H9 (cell line): ENCODE results near the gene DLAT. TPM values are rescaled to one million over a fixed set of nuclear protein-coding genes. Genes with fewer than 3 reads are reported as not detected.

Source experiments
- DNase-seq: peaks from one replicate; pipeline ENCODE4 v3.0.0-alpha.2; 2017
- H2AFZ ChIP-seq: one replicate; pipeline ENCODE4 v1.6.1; 2013; ENCODE audit warnings: mild to moderate bottlenecking, low read length, control low read depth, moderate library complexity
- H2AK5ac ChIP-seq: 2 replicates; pipeline ENCODE4 v1.6.1; 2013; ENCODE audit warnings: low read length, control low read depth, mixed read lengths; ENCODE audit not compliant: insufficient read length
- H2BK120ac ChIP-seq: one replicate; pipeline ENCODE4 v1.6.1; 2013; ENCODE audit warnings: low read depth, mild to moderate bottlenecking, low read length, control low read depth, inconsistent platforms; ENCODE audit not compliant: poor library complexity, severe bottlenecking
- H2BK12ac ChIP-seq: 2 replicates; pipeline ENCODE4 v1.6.1; 2013; ENCODE audit warnings: low read length, control low read depth, mixed read lengths, low read depth; ENCODE audit not compliant: insufficient read length
- H2BK15ac ChIP-seq: 2 replicates; pipeline ENCODE4 v1.6.1; 2013; ENCODE audit warnings: low read depth, low read length, control low read depth
- H2BK20ac ChIP-seq: one replicate; pipeline ENCODE4 v1.6.1; 2013; ENCODE audit warnings: low read depth, mild to moderate bottlenecking, low read length, control low read depth, inconsistent platforms; ENCODE audit not compliant: poor library complexity, severe bottlenecking
- H2BK5ac ChIP-seq: 2 replicates; pipeline ENCODE4 v1.6.1; 2013; ENCODE audit warnings: low read length, control low read depth, mixed read lengths; ENCODE audit not compliant: insufficient read length
- H3K14ac ChIP-seq: 2 replicates; pipeline ENCODE4 v1.6.1; 2013; ENCODE audit warnings: low read length, control low read depth; ENCODE audit not compliant: insufficient read depth
- H3K18ac ChIP-seq: 2 replicates; pipeline ENCODE4 v1.6.1; 2013; ENCODE audit warnings: low read depth, mild to moderate bottlenecking, mixed read lengths, low read length, control low read depth; ENCODE audit not compliant: insufficient read length
- H3K23ac ChIP-seq: 2 replicates; pipeline ENCODE4 v1.6.1; 2013; ENCODE audit warnings: low read length, control low read depth, mixed read lengths, low read depth; ENCODE audit not compliant: insufficient read length
- H3K23me2 ChIP-seq: 2 replicates; pipeline ENCODE4 v1.6.1; 2013; ENCODE audit warnings: low read depth, mild to moderate bottlenecking, mixed read lengths, low read length, control low read depth; ENCODE audit not compliant: insufficient read length, poor library complexity, severe bottlenecking
- H3K27ac ChIP-seq: 2 replicates; pipeline ENCODE4 v1.5.1; 2013; ENCODE audit warnings: low read length, control low read depth, mixed read lengths, low read depth; ENCODE audit not compliant: insufficient read length
- H3K27me3 ChIP-seq: 2 replicates; pipeline ENCODE4 v1.6.1; 2013; ENCODE audit warnings: low read length, control low read depth, inconsistent platforms; ENCODE audit not compliant: insufficient read depth
- H3K4ac ChIP-seq: 2 replicates; pipeline ENCODE4 v1.6.1; 2013; ENCODE audit warnings: low read depth, mild to moderate bottlenecking, control low read depth, inconsistent platforms, low read length, moderate library complexity
- H3K4me1 ChIP-seq: 2 replicates; pipeline ENCODE4 v1.6.1; 2013; ENCODE audit warnings: low read length, control low read depth, inconsistent platforms; ENCODE audit not compliant: insufficient read depth
- H3K4me2 ChIP-seq: 2 replicates; pipeline ENCODE4 v1.6.1; 2013; ENCODE audit warnings: low read length, control low read depth, mixed read lengths; ENCODE audit not compliant: insufficient read length, insufficient read depth
- H3K56ac ChIP-seq: 2 replicates; pipeline ENCODE4 v1.6.1; 2013; ENCODE audit warnings: low read depth, mild to moderate bottlenecking, mixed read lengths, low read length, control low read depth; ENCODE audit not compliant: insufficient read length
- H3K79me1 ChIP-seq: 2 replicates; pipeline ENCODE4 v1.6.1; 2013; ENCODE audit warnings: low read depth, mild to moderate bottlenecking, moderate library complexity, low read length, control low read depth, inconsistent platforms; ENCODE audit not compliant: insufficient read depth, poor library complexity, severe bottlenecking
- H3K79me2 ChIP-seq: 2 replicates; pipeline ENCODE4 v1.6.1; 2013; ENCODE audit warnings: low read length, control low read depth, inconsistent platforms; ENCODE audit not compliant: insufficient read depth
- H3K9ac ChIP-seq: 2 replicates; pipeline ENCODE4 v1.6.1; 2013; ENCODE audit warnings: low read length, control low read depth, mixed read lengths; ENCODE audit not compliant: insufficient read length; ENCODE audit errors: extremely low read depth
- H3K9me3 ChIP-seq: one replicate; pipeline ENCODE4 v1.6.1; 2013; ENCODE audit warnings: low read depth, low read length, inconsistent platforms; ENCODE audit not compliant: control insufficient read depth
- H3T11ph ChIP-seq: one replicate; pipeline ENCODE4 v1.6.1; 2013; ENCODE audit warnings: mild to moderate bottlenecking, low read length, control low read depth, inconsistent platforms
- H4K20me1 ChIP-seq: one replicate; pipeline ENCODE4 v1.6.1; 2013; ENCODE audit not compliant: control insufficient read depth, insufficient read length, insufficient read depth
- H4K5ac ChIP-seq: 2 replicates; pipeline ENCODE4 v1.6.1; 2013; ENCODE audit warnings: low read depth, mild to moderate bottlenecking, mixed read lengths, low read length, control low read depth; ENCODE audit not compliant: insufficient read length
- H4K8ac ChIP-seq: replicated peaks from 2 replicates; pipeline ENCODE4 v1.6.1; 2013; ENCODE audit warnings: low read length, control low read depth, mixed read lengths, low read depth; ENCODE audit not compliant: insufficient read length
- H4K91ac ChIP-seq: 2 replicates; pipeline ENCODE4 v1.6.1; 2013; ENCODE audit warnings: low read depth, mild to moderate bottlenecking, moderate library complexity, mixed read lengths, low read length, control low read depth; ENCODE audit not compliant: insufficient read length
- H3K27ac Mint-ChIP-seq, 3 experiments: 2 replicates in 2 of 3; 3 replicates in 1 of 3; pipeline ENCODE4 v1.8.0; 2020 to 2021; ENCODE audit warnings: mixed read lengths in 3 of 3, mild to moderate bottlenecking in 1 of 3, moderate library complexity in 1 of 3
- H3K27me3 Mint-ChIP-seq: 2 replicates; pipeline ENCODE4 v1.8.0; 2021; ENCODE audit warnings: low read depth, mild to moderate bottlenecking, moderate library complexity, mixed read lengths
- H3K36me3 Mint-ChIP-seq, 3 experiments: 2 replicates in 2 of 3; 3 replicates in 1 of 3; pipeline ENCODE4 v1.8.0; 2020 to 2021; ENCODE audit warnings: low read depth in 3 of 3, mixed read lengths in 3 of 3; ENCODE audit not compliant: insufficient read depth in 1 of 3
- H3K4me1 Mint-ChIP-seq, 2 experiments: 2 replicates each; pipeline ENCODE4 v1.8.0; 2020; ENCODE audit warnings: mixed read lengths in 2 of 2
- H3K4me3 Mint-ChIP-seq, 2 experiments: 2 replicates in 1 of 2; 3 replicates in 1 of 2; pipeline ENCODE4 v1.8.0; 2020 to 2021; ENCODE audit warnings: mild to moderate bottlenecking in 2 of 2, mixed read lengths in 2 of 2, moderate library complexity in 1 of 2
- H3K9me3 Mint-ChIP-seq, 2 experiments: 2 replicates in 1 of 2; 3 replicates in 1 of 2; pipeline ENCODE4 v1.8.0; 2020; ENCODE audit warnings: mild to moderate bottlenecking in 2 of 2, mixed read lengths in 2 of 2, moderate library complexity in 1 of 2
- CTCF ChIP-seq: fragments of 200-600 bp; sonication (generic); conservative IDR thresholded peaks from 3 replicates; pipeline ENCODE4 v1.8.0; 2021; ENCODE audit warnings: antibody characterized with exemption, mild to moderate bottlenecking
- WGBS: extraction: QIAGEN DNeasy Blood & Tissue Kit; methylation state at CpG from one replicate; pipeline ENCODE4 v1.1.7; 2013; ENCODE audit warnings: missing lambda C conversion rate, low lambda C conversion rate, mixed read lengths; ENCODE audit not compliant: insufficient read length; ENCODE audit errors: extremely low coverage; 5-methylcytosine and 5-hydroxymethylcytosine counted together
- total RNA-seq: library from RNA; stranded (reverse); gene quantifications from 2 replicates; pipeline ENCODE4 v1.2.1, GENCODE V29; 2021

DLAT gene
- total RNA-seq, 1 experiment from 2014 or later: 58.4 TPM

GRCh38 chr11:112049777-112050176, 24.6 kb downstream of the DLAT start:
- H2BK15ac ChIP-seq: no peak overlapping the region
- H2BK20ac ChIP-seq: no peak overlapping the region
- H4K20me1 ChIP-seq: no peaks in the 10 kb centered on the region
- H3K79me1 ChIP-seq: no peaks in the 10 kb centered on the region
- DNase-seq: no peak
- no peak overlapping the region for H3T11ph ChIP-seq
- H4K91ac ChIP-seq: no peak overlapping the region
- H4K5ac ChIP-seq: no peak overlapping the region
- no peaks in the 10 kb centered on the region for H3K9me3 Mint-ChIP-seq
- no peak overlapping the region for H2AFZ ChIP-seq
- H3K4ac ChIP-seq: no peak overlapping the region
- H3K4me2 ChIP-seq: no peak overlapping the region
- no peak overlapping the region for H2BK12ac ChIP-seq
- peaks cover 58 to 88% (median 87%) of the 10 kb centered on the region in 3 experiments for H3K36me3 Mint-ChIP-seq
- H4K8ac ChIP-seq: no peak overlapping the region
- no peaks in the 10 kb centered on the region for H3K27me3 ChIP-seq
- no peaks in the 10 kb centered on the region for H3K4me1 Mint-ChIP-seq
- H3K27me3 Mint-ChIP-seq: no peaks in the 10 kb centered on the region
- H3K23ac ChIP-seq: no peak overlapping the region
- H3K4me3 Mint-ChIP-seq: no peak overlapping the region
- no peaks in the 10 kb centered on the region for H3K4me1 ChIP-seq
- whole genome bisulfite sequencing: no CpG with 5 or more reads among the region's 2 CpGs
- no peak overlapping the region for H3K9ac ChIP-seq
- no peaks in the 10 kb centered on the region for H3K79me2 ChIP-seq
- H3K18ac ChIP-seq: no peak overlapping the region
- no peak for TF ChIP-seq CTCF
- no peak overlapping the region for H3K27ac Mint-ChIP-seq
- no peak overlapping the region for H3K14ac ChIP-seq
- no peaks in the 10 kb centered on the region for H3K9me3 ChIP-seq
- H3K27ac ChIP-seq: no peak overlapping the region
- H2BK120ac ChIP-seq: no peak overlapping the region
- H3K23me2 ChIP-seq: no peaks in the 10 kb centered on the region
- no peak overlapping the region for H2AK5ac ChIP-seq
- H3K56ac ChIP-seq: no peak overlapping the region
- H2BK5ac ChIP-seq: no peak overlapping the region
